PFSK-1 (cell line): Measurements from ENCODE around the gene ADCY2.

ENCODE experiments used
- FOXP2 ChIP-seq: optimal IDR thresholded peaks from 2 replicates; pipeline ENCODE3; 2011; ENCODE audit warnings: borderline replicate concordance, control low read depth, inconsistent platforms; ENCODE audit not compliant: insufficient read depth; ENCODE audit errors: extremely low read length, extremely low read depth
- POLR2AphosphoS5 ChIP-seq: IDR thresholded peaks from 2 replicates; pipeline ENCODE4 v1.6.1; 2012; ENCODE audit warnings: low read depth, mild to moderate bottlenecking, control low read depth, low read length, moderate library complexity
- REST ChIP-seq, 2 experiments: IDR thresholded peaks; 2 replicates each; pipeline versions ENCODE4 v1.6.1 to v1.8.0; 2011 to 2012; ENCODE audit warnings: low read depth in 2 of 2, low read length in 2 of 2, control low read depth in 1 of 2, inconsistent platforms in 1 of 2, mild to moderate bottlenecking in 1 of 2, moderate library complexity in 1 of 2; ENCODE audit not compliant: insufficient read depth in 1 of 2
- SIN3A ChIP-seq: IDR thresholded peaks from 2 replicates; pipeline ENCODE4 v1.6.1; 2012; ENCODE audit warnings: mild to moderate bottlenecking, low read length, moderate library complexity, borderline replicate concordance; ENCODE audit not compliant: insufficient read depth
- TAF1 ChIP-seq: IDR thresholded peaks from 2 replicates; pipeline ENCODE4 v1.6.1; 2012; ENCODE audit warnings: low read length, control low read depth, borderline replicate concordance; ENCODE audit not compliant: insufficient read depth

ADCY2 gene

GRCh38 chr5:7364226-7364875 lies 31.6 kb upstream of the ADCY2 start:
- TF ChIP-seq POLR2AphosphoS5 (no peak), REST (IDR thresholded peaks at IDR 0.05; ENCODE audit: insufficient read depth in 1 of 2, low read depth in 2 of 2, low read length in 2 of 2) (no peak), TAF1 (no peak), SIN3A (no peak), FOXP2 (no peak)

GRCh38 chr5:7367780-7368179 lies 28.2 kb upstream of the ADCY2 start:
- no peak for TF ChIP-seq REST (IDR thresholded peaks at IDR 0.05; ENCODE audit: insufficient read depth in 1 of 2, low read depth in 2 of 2, low read length in 2 of 2)
- no peak for TF ChIP-seq POLR2AphosphoS5
- no peak for TF ChIP-seq SIN3A
- TF ChIP-seq FOXP2: no peak
- no peak for TF ChIP-seq TAF1

GRCh38 chr5:7372399-7372798 lies 23.5 kb upstream of the ADCY2 start:
- TF ChIP-seq TAF1: no peak
- no peak for TF ChIP-seq SIN3A
- TF ChIP-seq POLR2AphosphoS5: no peak
- TF ChIP-seq FOXP2: no peak
- TF ChIP-seq REST (IDR thresholded peaks at IDR 0.05; ENCODE audit: insufficient read depth in 1 of 2, low read depth in 2 of 2, low read length in 2 of 2): no peak

- TF ChIP-seq SIN3A (no peak), REST (IDR thresholded peaks at IDR 0.05; ENCODE audit: insufficient read depth in 1 of 2, low read depth in 2 of 2, low read length in 2 of 2) (no peak), TAF1 (no peak), FOXP2 (no peak), POLR2AphosphoS5 (no peak)
These were observed 21.8 kb upstream of the ADCY2 start for GRCh38 chr5:7374186-7374585.

- TF ChIP-seq POLR2AphosphoS5 (no peak), SIN3A (no peak)
These were observed 20.5 kb upstream of the ADCY2 start for GRCh38 chr5:7375457-7375856.
